HUES64 (cell line): ENCODE results near the gene SCGB3A1.

ENCODE experiments used
- H3K27ac ChIP-seq: 2 replicates; pipeline ENCODE4 v1.7.0; 2013; ENCODE audit warnings: low read depth, low read length, inconsistent platforms
- H3K27me3 ChIP-seq: 2 replicates; pipeline ENCODE4 v1.6.1; 2013; ENCODE audit warnings: mild to moderate bottlenecking, low read length; ENCODE audit not compliant: insufficient read depth
- H3K36me3 ChIP-seq: 2 replicates; pipeline ENCODE4 v1.6.1; 2013; ENCODE audit warnings: mild to moderate bottlenecking, low read length; ENCODE audit not compliant: insufficient read depth
- H3K4me1 ChIP-seq: 2 replicates; pipeline ENCODE4 v1.6.1; 2013; ENCODE audit warnings: mild to moderate bottlenecking, low read length, moderate library complexity; ENCODE audit not compliant: insufficient read depth
- H3K4me3 ChIP-seq: 2 replicates; pipeline ENCODE4 v1.5.1; 2013; ENCODE audit warnings: mild to moderate bottlenecking, low read length, moderate library complexity
- H3K9ac ChIP-seq: 2 replicates; pipeline ENCODE4 v1.6.1; 2013; ENCODE audit warnings: mild to moderate bottlenecking, low read depth, low read length
- H3K9me3 ChIP-seq: 2 replicates; pipeline ENCODE4 v1.6.1; 2013; ENCODE audit warnings: low read depth, low read length; ENCODE audit not compliant: insufficient read depth
- WGBS: fragments of 150-250, 120-280 bp; methylation state at CpG from one replicate; pipeline ENCODE4 v1.1.7; 2013; ENCODE audit warnings: missing lambda C conversion rate; 5-methylcytosine and 5-hydroxymethylcytosine counted together

The SCGB3A1 gene

GRCh38 chr5:180630426-180630825, 39.1 kb upstream of the SCGB3A1 start:
- Histone ChIP-seq H3K9ac (no peak overlapping the region), H3K4me3 (no peak overlapping the region), H3K36me3 (no peaks in the 10 kb centered on the region), H3K27ac (no peak overlapping the region), H3K9me3 (no peaks in the 10 kb centered on the region), H3K27me3 (no peaks in the 10 kb centered on the region), H3K4me1 (no peaks in the 10 kb centered on the region)
- 92% methylated on average over 22 of the region's 22 CpGs for WGBS

- Histone ChIP-seq H3K27ac (no peak overlapping the region), H3K9me3 (no peaks in the 10 kb centered on the region), H3K9ac (no peak overlapping the region), H3K4me1 (no peaks in the 10 kb centered on the region), H3K27me3 (no peaks in the 10 kb centered on the region), H3K36me3 (no peaks in the 10 kb centered on the region), H3K4me3 (no peak overlapping the region)
- 93% methylated on average over 25 of the region's 25 CpGs for WGBS
Observed at GRCh38 chr5:180629831-180630382, 38.6 kb upstream of the SCGB3A1 start.

GRCh38 chr5:180628827-180629750, 37.8 kb upstream of the SCGB3A1 start:
- H3K9me3 ChIP-seq: no peaks in the 10 kb centered on the region
- H3K36me3 ChIP-seq: no peaks in the 10 kb centered on the region
- H3K9ac ChIP-seq: no peak overlapping the region
- 92% methylated on average over 44 of the region's 44 CpGs for WGBS
- no peak overlapping the region for H3K4me3 ChIP-seq
- no peak overlapping the region for H3K27ac ChIP-seq
- H3K27me3 ChIP-seq: no peaks in the 10 kb centered on the region
- H3K4me1 ChIP-seq: no peaks in the 10 kb centered on the region

GRCh38 chr5:180628211-180628610, 36.9 kb upstream of the SCGB3A1 start:
- WGBS: 90% methylated on average over 14 of the region's 14 CpGs
- Histone ChIP-seq H3K9ac (no peak overlapping the region), H3K27me3 (no peaks in the 10 kb centered on the region), H3K36me3 (no peaks in the 10 kb centered on the region), H3K4me1 (no peaks in the 10 kb centered on the region), H3K27ac (no peak overlapping the region), H3K4me3 (no peak overlapping the region), H3K9me3 (no peaks in the 10 kb centered on the region)

GRCh38 chr5:180627386-180628120, 36.3 kb upstream of the SCGB3A1 start:
- Histone ChIP-seq H3K27me3 (no peaks in the 10 kb centered on the region), H3K4me3 (no peak overlapping the region), H3K9me3 (no peaks in the 10 kb centered on the region), H3K27ac (no peak overlapping the region), H3K9ac (no peak overlapping the region), H3K4me1 (no peaks in the 10 kb centered on the region), H3K36me3 (no peaks in the 10 kb centered on the region)
- 95% methylated on average over 12 of the region's 12 CpGs for WGBS

- Histone ChIP-seq H3K27me3 (no peaks in the 10 kb centered on the region), H3K9me3 (no peaks in the 10 kb centered on the region), H3K27ac (no peak overlapping the region), H3K36me3 (no peaks in the 10 kb centered on the region), H3K9ac (no peak overlapping the region), H3K4me1 (no peaks in the 10 kb centered on the region), H3K4me3 (no peak overlapping the region)
- WGBS: 86% methylated on average over 15 of the region's 15 CpGs
Observed at GRCh38 chr5:180626661-180627385, 35.5 kb upstream of the SCGB3A1 start.

GRCh38 chr5:180625791-180626660, 34.7 kb upstream of the SCGB3A1 start:
- H3K36me3 ChIP-seq: no peaks in the 10 kb centered on the region
- no peak overlapping the region for H3K4me3 ChIP-seq
- no peak overlapping the region for H3K9ac ChIP-seq
- no peaks in the 10 kb centered on the region for H3K4me1 ChIP-seq
- no peaks in the 10 kb centered on the region for H3K9me3 ChIP-seq
- 90% methylated on average over 25 of the region's 25 CpGs for WGBS
- H3K27ac ChIP-seq: no peak overlapping the region
- H3K27me3 ChIP-seq: no peaks in the 10 kb centered on the region

GRCh38 chr5:180625125-180625790, 34.0 kb upstream of the SCGB3A1 start:
- Histone ChIP-seq H3K27me3 (no peaks in the 10 kb centered on the region), H3K9me3 (no peaks in the 10 kb centered on the region), H3K4me3 (no peak overlapping the region), H3K36me3 (no peaks in the 10 kb centered on the region), H3K4me1 (no peaks in the 10 kb centered on the region), H3K27ac (no peak overlapping the region), H3K9ac (no peak overlapping the region)
- WGBS: 87% methylated on average over 10 of the region's 10 CpGs

- 87% methylated on average over 5 of the region's 5 CpGs for WGBS
- Histone ChIP-seq H3K9ac (no peak overlapping the region), H3K36me3 (no peaks in the 10 kb centered on the region), H3K27ac (no peak overlapping the region), H3K4me1 (no peaks in the 10 kb centered on the region), H3K27me3 (peaks cover 5% of the 10 kb centered on the region), H3K9me3 (no peaks in the 10 kb centered on the region), H3K4me3 (no peak overlapping the region)
Observed at GRCh38 chr5:180624587-180624986, 33.3 kb upstream of the SCGB3A1 start.

- Histone ChIP-seq H3K4me3 (no peak overlapping the region), H3K27ac (no peak overlapping the region), H3K27me3 (peaks cover 10% of the 10 kb centered on the region), H3K9ac (no peak overlapping the region), H3K4me1 (no peaks in the 10 kb centered on the region), H3K9me3 (no peaks in the 10 kb centered on the region), H3K36me3 (no peaks in the 10 kb centered on the region)
- 93% methylated on average over 15 of the region's 15 CpGs for WGBS
Observed at GRCh38 chr5:180623844-180624243, 32.5 kb upstream of the SCGB3A1 start.
